ENCODE results near the gene C17orf113. TPM values are rescaled to one million over a fixed set of nuclear protein-coding genes. Genes with fewer than 3 reads are reported as not detected.

Gene C17orf113
- total RNA-seq, 4 donors from 2014 or later, result 0.37 to 4.1 (median 3.7) TPM; not detected in 1

GRCh38 chr17:42002792-42003301 is 47.6 kb downstream of the C17orf113 start:
- TF ChIP-seq POLR2AphosphoS5 (IDR thresholded peaks at IDR 0.05), result no peak
- TF ChIP-seq CTCF (IDR thresholded peaks at IDR 0.05), result no peak
- TF ChIP-seq POLR2A (IDR thresholded peaks at IDR 0.05), result no peak
- no peak for TF ChIP-seq EP300 (IDR thresholded peaks at IDR 0.05; ENCODE audit: low read depth)
- Histone ChIP-seq H3K4me1 (peaks cover 13 to 67% (median 30%) of the 10 kb centered on the region in 4 donors), H3K36me3 (peaks cover 0 to 30% (median 5%) of the 10 kb centered on the region in 4 donors), H3K27me3 (no peaks in the 10 kb centered on the region), H3K27ac (peak overlapping the region in 3 of 4 donors; percentile 45 to 53 (median 46)), H3K9me3 (no peaks in the 10 kb centered on the region), H3K4me3 (no peak overlapping the region)
- no peak for DNase-seq
- in situ Hi-C loops (cut with MboI; ENCODE audit: low pct_ligation_motif_present in 1 of 4, low pct_unique_long_range_greater_than_20kb in 1 of 4, low sequenced_read_pairs in 3 of 4) (no loop called here), intact Hi-C loops (cut with DNase I; ENCODE audit: low total_unique reads) (no loop called here)
- WGBS, 2 donors (ENCODE audit: low coverage in 1 of 2), result 33 to 51% methylated on average over 1 to 3 of the region's 3 CpGs

- intact Hi-C loops (cut with DNase I; ENCODE audit: low total_unique reads) (no loop called here), in situ Hi-C loops (cut with MboI; ENCODE audit: low pct_ligation_motif_present in 1 of 4, low pct_unique_long_range_greater_than_20kb in 1 of 4, low sequenced_read_pairs in 3 of 4) (no loop called here)
- no peak for DNase-seq
- TF ChIP-seq POLR2A (IDR thresholded peaks at IDR 0.05) (no peak), EP300 (IDR thresholded peaks at IDR 0.05; ENCODE audit: low read depth) (no peak), POLR2AphosphoS5 (IDR thresholded peaks at IDR 0.05) (no peak), CTCF (IDR thresholded peaks at IDR 0.05) (no peak)
- Histone ChIP-seq H3K4me1 (peaks cover 13 to 67% (median 30%) of the 10 kb centered on the region in 4 donors), H3K36me3 (peaks cover 0 to 35% (median 7%) of the 10 kb centered on the region in 4 donors), H3K27ac (peak overlapping the region in 2 of 4 donors; percentile 46 to 53), H3K27me3 (no peaks in the 10 kb centered on the region), H3K9me3 (no peaks in the 10 kb centered on the region), H3K4me3 (no peak overlapping the region)
- 85 to 88% methylated on average over 5 to 7 of the region's 7 CpGs for WGBS, 2 donors (ENCODE audit: low coverage in 1 of 2)
Measured at GRCh38 chr17:42002175-42002791, 48.1 kb downstream of the C17orf113 start.

DNA sequence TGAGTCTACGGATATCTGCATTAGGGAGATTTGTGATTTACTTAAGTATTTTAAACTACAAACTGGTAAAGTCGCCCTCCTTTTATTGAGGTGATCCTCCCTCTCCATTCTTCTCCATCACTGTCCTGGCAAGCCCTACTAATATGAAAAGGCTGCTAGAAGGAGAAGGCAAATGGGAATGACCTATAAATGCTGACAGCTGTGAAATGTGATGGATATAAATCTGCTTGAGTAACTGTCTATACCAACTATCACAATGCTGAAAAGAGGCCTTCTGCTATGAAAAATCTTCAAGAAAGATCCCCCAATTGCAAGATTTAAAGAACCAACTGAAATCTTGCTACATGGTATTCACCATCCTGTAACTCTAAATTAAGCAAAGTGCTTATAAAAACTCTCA is 48.7 kb downstream of the C17orf113 start:
- H3K36me3 ChIP-seq, result peaks cover 0 to 40% (median 10%) of the 10 kb centered on the region in 4 donors

More for the DNA sequence above, 48.7 kb downstream of the C17orf113 start:
- TF ChIP-seq POLR2A (IDR thresholded peaks at IDR 0.05) (no peak), POLR2AphosphoS5 (IDR thresholded peaks at IDR 0.05) (no peak), CTCF (IDR thresholded peaks at IDR 0.05) (no peak), EP300 (IDR thresholded peaks at IDR 0.05; ENCODE audit: low read depth) (no peak)
- no peak for DNase-seq
- intact Hi-C loops (cut with DNase I; ENCODE audit: low total_unique reads), result no loop called here
- Histone ChIP-seq H3K4me3 (no peak overlapping the region), H3K27ac (peak overlapping the region in 1 of 4 donors; percentile 53), H3K4me1 (peaks cover 13 to 67% (median 30%) of the 10 kb centered on the region in 4 donors), H3K27me3 (no peaks in the 10 kb centered on the region), H3K9me3 (no peaks in the 10 kb centered on the region)
- WGBS, 2 donors (ENCODE audit: low coverage in 1 of 2), result 85 to 86% methylated on average over 2 of the region's 2 CpGs
- in situ Hi-C loops (cut with MboI; ENCODE audit: low pct_ligation_motif_present in 1 of 4, low pct_unique_long_range_greater_than_20kb in 1 of 4, low sequenced_read_pairs in 3 of 4), result no loop called here
